ENCODE results near the gene FOXP2. TPM values are rescaled to one million over a fixed set of nuclear protein-coding genes. Genes with fewer than 3 reads are reported as not detected.

FOXP2 gene
- total and polyA plus RNA-seq, 2 of the 13 experiments (the other 11 are each of a cell fraction or from before 2014, with no cell fraction given): 0.90 TPM; not detected in 1

GRCh38 chr7:114460021-114460420 is 45.4 kb downstream of the FOXP2 start (continued):
- TF ChIP-seq ZNF646 (CRISPR knock-in tag; IDR thresholded peaks at IDR 0.05) (no peak), ZNF274 (CRISPR knock-in tag; IDR thresholded peaks at IDR 0.05) (no peak)

DNA sequence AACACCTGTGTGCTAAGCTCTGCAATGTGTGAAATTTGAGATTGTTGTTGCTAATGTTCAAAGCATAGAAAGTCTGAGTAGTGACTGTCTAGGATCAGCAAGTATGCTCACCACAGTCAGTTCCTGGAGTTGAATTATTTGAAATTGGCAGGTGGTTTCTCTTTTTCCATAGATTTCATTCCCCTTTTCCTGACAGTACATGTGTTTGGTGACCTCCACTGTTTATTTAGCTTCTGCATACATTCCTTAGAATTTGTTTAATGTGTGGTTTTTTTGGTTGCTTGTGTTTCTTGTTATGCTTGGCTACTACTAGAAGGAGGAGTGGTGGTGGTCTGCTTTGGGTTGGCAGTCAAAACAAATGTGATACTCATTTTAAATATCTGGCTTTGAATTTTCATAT is 52.3 kb downstream of the FOXP2 start:
- intact Hi-C loops (cut with micrococcal nuclease; ENCODE audit: unreplicated experiment) (no loop called here), in situ Hi-C loops (cut with HindIII; ENCODE audit: extremely low pct_ligation_motif_present, low pct_unique_long_range_greater_than_20kb) (no loop called here)
- H2AFZ ChIP-seq (ENCODE audit: low read length): no peak overlapping the region
- ChIA-PET CTCF (ENCODE audit: low intra/inter-chr PET ratio, low total read pairs) (no interaction called here), POLR2A (no interaction called here)
- no peaks in the 10 kb centered on the region for H3K36me3 ChIP-seq (replicated peaks in 1 of 2; ENCODE audit: control insufficient read depth in 1 of 2, insufficient read depth in 2 of 2, low read length in 2 of 2)
- FAIRE-seq (no peak), DNase-seq (ENCODE audit: low spot score) (no peak), ATAC-seq (no peak)
- no peaks in the 10 kb centered on the region for H3K4me1 ChIP-seq (ENCODE audit: insufficient read depth, low read length)
- H3K9me3 ChIP-seq (ENCODE audit: low read length): no peaks in the 10 kb centered on the region
- no peaks in the 10 kb centered on the region; a peak in 1 of 5 replicates for H3K27me3 ChIP-seq (ENCODE audit: control insufficient read depth in 1 of 2, insufficient read depth in 2 of 2, low read length in 2 of 2)
- H3K27ac ChIP-seq (ENCODE audit: extremely low read length, insufficient read depth, low read length): no peak overlapping the region
- no peak overlapping the region for H3K4me3 ChIP-seq (replicated peaks in 1 of 3; ENCODE audit: insufficient read depth in 1 of 3, low read depth in 2 of 3, low read length in 3 of 3)
- no peaks in the 10 kb centered on the region for H4K20me1 ChIP-seq (ENCODE audit: insufficient read depth, low read length)
- BruUV-seq (replicated peaks): no TSS peak
- H3K79me2 ChIP-seq (ENCODE audit: insufficient read depth, low read length): no peaks in the 10 kb centered on the region
- H3K9ac ChIP-seq (ENCODE audit: insufficient read depth, low read depth, low read length): no peak overlapping the region
- no peak overlapping the region for H3K4me2 ChIP-seq (ENCODE audit: low read depth, low read length)
- no peak for TF ChIP-seq HNF4A (CRISPR knock-in tag; IDR thresholded peaks at IDR 0.05)
- TF ChIP-seq ZNF160 (CRISPR knock-in tag; IDR thresholded peaks at IDR 0.05): no peak
- no peak for TF ChIP-seq MED8 (CRISPR knock-in tag; IDR thresholded peaks at IDR 0.05; ENCODE audit: insufficient replicate concordance)
- no peak for TF ChIP-seq WIZ (CRISPR knock-in tag; IDR thresholded peaks at IDR 0.05)
- no peak for TF ChIP-seq ZNF841 (CRISPR knock-in tag; IDR thresholded peaks at IDR 0.05; ENCODE audit: borderline replicate concordance)
- TF ChIP-seq CENPX (CRISPR knock-in tag; IDR thresholded peaks at IDR 0.05): no peak
- no peak for TF ChIP-seq ZNF772 (CRISPR knock-in tag; IDR thresholded peaks at IDR 0.05)
- no peak for TF ChIP-seq TRAFD1 (CRISPR knock-in tag; IDR thresholded peaks at IDR 0.05; ENCODE audit: borderline replicate concordance)
- no peak for TF ChIP-seq CBFB (CRISPR knock-in tag; IDR thresholded peaks at IDR 0.05)
- TF ChIP-seq ZNF337 (CRISPR knock-in tag; IDR thresholded peaks at IDR 0.05; ENCODE audit: borderline replicate concordance, low read depth): no peak
- no peak for TF ChIP-seq ATF7 (IDR thresholded peaks at IDR 0.05)
- no peak for TF ChIP-seq ATF7 (CRISPR knock-in tag; IDR thresholded peaks at IDR 0.05)
- TF ChIP-seq ZNF629 (CRISPR knock-in tag; conservative IDR thresholded peaks at IDR 0.05): no peak
- TF ChIP-seq CREM (IDR thresholded peaks at IDR 0.05): no peak
- no peak for TF ChIP-seq CREM (CRISPR knock-in tag; IDR thresholded peaks at IDR 0.05)
